H9 (cell line): ENCODE results near the gene SNAP25. TPM values are rescaled to one million over a fixed set of nuclear protein-coding genes. Genes with fewer than 3 reads are reported as not detected.

ENCODE experiments used
- DNase-seq: peaks from one replicate; pipeline ENCODE4 v3.0.0-alpha.2; 2017
- H2AFZ ChIP-seq: one replicate; pipeline ENCODE4 v1.6.1; 2013; ENCODE audit warnings: mild to moderate bottlenecking, low read length, control low read depth, moderate library complexity
- H2AK5ac ChIP-seq: 2 replicates; pipeline ENCODE4 v1.6.1; 2013; ENCODE audit warnings: low read length, control low read depth, mixed read lengths; ENCODE audit not compliant: insufficient read length
- H2BK120ac ChIP-seq: one replicate; pipeline ENCODE4 v1.6.1; 2013; ENCODE audit warnings: low read depth, mild to moderate bottlenecking, low read length, control low read depth, inconsistent platforms; ENCODE audit not compliant: poor library complexity, severe bottlenecking
- H2BK12ac ChIP-seq: 2 replicates; pipeline ENCODE4 v1.6.1; 2013; ENCODE audit warnings: low read length, control low read depth, mixed read lengths, low read depth; ENCODE audit not compliant: insufficient read length
- H2BK15ac ChIP-seq: 2 replicates; pipeline ENCODE4 v1.6.1; 2013; ENCODE audit warnings: low read depth, low read length, control low read depth
- H2BK20ac ChIP-seq: one replicate; pipeline ENCODE4 v1.6.1; 2013; ENCODE audit warnings: low read depth, mild to moderate bottlenecking, low read length, control low read depth, inconsistent platforms; ENCODE audit not compliant: poor library complexity, severe bottlenecking
- H2BK5ac ChIP-seq: 2 replicates; pipeline ENCODE4 v1.6.1; 2013; ENCODE audit warnings: low read length, control low read depth, mixed read lengths; ENCODE audit not compliant: insufficient read length
- H3K14ac ChIP-seq: 2 replicates; pipeline ENCODE4 v1.6.1; 2013; ENCODE audit warnings: low read length, control low read depth; ENCODE audit not compliant: insufficient read depth
- H3K18ac ChIP-seq: 2 replicates; pipeline ENCODE4 v1.6.1; 2013; ENCODE audit warnings: low read depth, mild to moderate bottlenecking, mixed read lengths, low read length, control low read depth; ENCODE audit not compliant: insufficient read length
- H3K23ac ChIP-seq: 2 replicates; pipeline ENCODE4 v1.6.1; 2013; ENCODE audit warnings: low read length, control low read depth, mixed read lengths, low read depth; ENCODE audit not compliant: insufficient read length
- H3K23me2 ChIP-seq: 2 replicates; pipeline ENCODE4 v1.6.1; 2013; ENCODE audit warnings: low read depth, mild to moderate bottlenecking, mixed read lengths, low read length, control low read depth; ENCODE audit not compliant: insufficient read length, poor library complexity, severe bottlenecking
- H3K27ac ChIP-seq: 2 replicates; pipeline ENCODE4 v1.5.1; 2013; ENCODE audit warnings: low read length, control low read depth, mixed read lengths, low read depth; ENCODE audit not compliant: insufficient read length
- H3K27me3 ChIP-seq: 2 replicates; pipeline ENCODE4 v1.6.1; 2013; ENCODE audit warnings: low read length, control low read depth, inconsistent platforms; ENCODE audit not compliant: insufficient read depth
- H3K4ac ChIP-seq: 2 replicates; pipeline ENCODE4 v1.6.1; 2013; ENCODE audit warnings: low read depth, mild to moderate bottlenecking, control low read depth, inconsistent platforms, low read length, moderate library complexity
- H3K4me1 ChIP-seq: 2 replicates; pipeline ENCODE4 v1.6.1; 2013; ENCODE audit warnings: low read length, control low read depth, inconsistent platforms; ENCODE audit not compliant: insufficient read depth
- H3K4me2 ChIP-seq: 2 replicates; pipeline ENCODE4 v1.6.1; 2013; ENCODE audit warnings: low read length, control low read depth, mixed read lengths; ENCODE audit not compliant: insufficient read length, insufficient read depth
- H3K56ac ChIP-seq: 2 replicates; pipeline ENCODE4 v1.6.1; 2013; ENCODE audit warnings: low read depth, mild to moderate bottlenecking, mixed read lengths, low read length, control low read depth; ENCODE audit not compliant: insufficient read length
- H3K79me1 ChIP-seq: 2 replicates; pipeline ENCODE4 v1.6.1; 2013; ENCODE audit warnings: low read depth, mild to moderate bottlenecking, moderate library complexity, low read length, control low read depth, inconsistent platforms; ENCODE audit not compliant: insufficient read depth, poor library complexity, severe bottlenecking
- H3K79me2 ChIP-seq: 2 replicates; pipeline ENCODE4 v1.6.1; 2013; ENCODE audit warnings: low read length, control low read depth, inconsistent platforms; ENCODE audit not compliant: insufficient read depth
- H3K9ac ChIP-seq: 2 replicates; pipeline ENCODE4 v1.6.1; 2013; ENCODE audit warnings: low read length, control low read depth, mixed read lengths; ENCODE audit not compliant: insufficient read length; ENCODE audit errors: extremely low read depth
- H3K9me3 ChIP-seq: one replicate; pipeline ENCODE4 v1.6.1; 2013; ENCODE audit warnings: low read depth, low read length, inconsistent platforms; ENCODE audit not compliant: control insufficient read depth
- H3T11ph ChIP-seq: one replicate; pipeline ENCODE4 v1.6.1; 2013; ENCODE audit warnings: mild to moderate bottlenecking, low read length, control low read depth, inconsistent platforms
- H4K20me1 ChIP-seq: one replicate; pipeline ENCODE4 v1.6.1; 2013; ENCODE audit not compliant: control insufficient read depth, insufficient read length, insufficient read depth
- H4K5ac ChIP-seq: 2 replicates; pipeline ENCODE4 v1.6.1; 2013; ENCODE audit warnings: low read depth, mild to moderate bottlenecking, mixed read lengths, low read length, control low read depth; ENCODE audit not compliant: insufficient read length
- H4K8ac ChIP-seq: replicated peaks from 2 replicates; pipeline ENCODE4 v1.6.1; 2013; ENCODE audit warnings: low read length, control low read depth, mixed read lengths, low read depth; ENCODE audit not compliant: insufficient read length
- H4K91ac ChIP-seq: 2 replicates; pipeline ENCODE4 v1.6.1; 2013; ENCODE audit warnings: low read depth, mild to moderate bottlenecking, moderate library complexity, mixed read lengths, low read length, control low read depth; ENCODE audit not compliant: insufficient read length
- H3K27ac Mint-ChIP-seq, 3 experiments: 2 replicates in 2 of 3; 3 replicates in 1 of 3; pipeline ENCODE4 v1.8.0; 2020 to 2021; ENCODE audit warnings: mixed read lengths in 3 of 3, mild to moderate bottlenecking in 1 of 3, moderate library complexity in 1 of 3
- H3K27me3 Mint-ChIP-seq: 2 replicates; pipeline ENCODE4 v1.8.0; 2021; ENCODE audit warnings: low read depth, mild to moderate bottlenecking, moderate library complexity, mixed read lengths
- H3K36me3 Mint-ChIP-seq, 3 experiments: 2 replicates in 2 of 3; 3 replicates in 1 of 3; pipeline ENCODE4 v1.8.0; 2020 to 2021; ENCODE audit warnings: low read depth in 3 of 3, mixed read lengths in 3 of 3; ENCODE audit not compliant: insufficient read depth in 1 of 3
- H3K4me1 Mint-ChIP-seq, 2 experiments: 2 replicates each; pipeline ENCODE4 v1.8.0; 2020; ENCODE audit warnings: mixed read lengths in 2 of 2
- H3K4me3 Mint-ChIP-seq, 2 experiments: 2 replicates in 1 of 2; 3 replicates in 1 of 2; pipeline ENCODE4 v1.8.0; 2020 to 2021; ENCODE audit warnings: mild to moderate bottlenecking in 2 of 2, mixed read lengths in 2 of 2, moderate library complexity in 1 of 2
- H3K9me3 Mint-ChIP-seq, 2 experiments: 2 replicates in 1 of 2; 3 replicates in 1 of 2; pipeline ENCODE4 v1.8.0; 2020; ENCODE audit warnings: mild to moderate bottlenecking in 2 of 2, mixed read lengths in 2 of 2, moderate library complexity in 1 of 2
- CTCF ChIP-seq: fragments of 200-600 bp; sonication (generic); conservative IDR thresholded peaks from 3 replicates; pipeline ENCODE4 v1.8.0; 2021; ENCODE audit warnings: antibody characterized with exemption, mild to moderate bottlenecking
- WGBS: extraction: QIAGEN DNeasy Blood & Tissue Kit; methylation state at CpG from one replicate; pipeline ENCODE4 v1.1.7; 2013; ENCODE audit warnings: missing lambda C conversion rate, low lambda C conversion rate, mixed read lengths; ENCODE audit not compliant: insufficient read length; ENCODE audit errors: extremely low coverage; 5-methylcytosine and 5-hydroxymethylcytosine counted together
- total RNA-seq: library from RNA; stranded (reverse); gene quantifications from 2 replicates; pipeline ENCODE4 v1.2.1, GENCODE V29; 2021

The SNAP25 gene
- total RNA-seq, 1 experiment from 2014 or later, result 0.13 TPM

- Histone ChIP-seq H4K20me1 (no peaks in the 10 kb centered on the region), H3T11ph (no peak overlapping the region), H3K9ac (no peak overlapping the region), H4K5ac (no peak overlapping the region), H3K4me2 (no peak overlapping the region), H3K23me2 (no peaks in the 10 kb centered on the region), H4K8ac (no peak overlapping the region), H3K23ac (no peak overlapping the region), H2BK15ac (no peak overlapping the region), H2AFZ (no peak overlapping the region), H2BK5ac (no peak overlapping the region), H3K56ac (no peak overlapping the region), H3K18ac (no peak overlapping the region), H2BK20ac (no peak overlapping the region), H3K14ac (no peak overlapping the region), H3K27ac (no peak overlapping the region), H3K9me3 (no peaks in the 10 kb centered on the region), H2BK12ac (no peak overlapping the region), H2AK5ac (no peak overlapping the region), H3K4me1 (peaks cover 11% of the 10 kb centered on the region; the same call in 1 of the 2 replicates), H2BK120ac (no peak overlapping the region), H3K27me3 (peaks cover 3% of the 10 kb centered on the region; the same call in 1 of the 2 replicates), H4K91ac (no peak overlapping the region), H3K79me1 (no peaks in the 10 kb centered on the region), H3K79me2 (no peaks in the 10 kb centered on the region), H3K4ac (no peak overlapping the region)
- Mint-ChIP-seq H3K9me3 (peaks cover 0 to 3% of the 10 kb centered on the region in 2 experiments; a peak in 1 of 5 replicates), H3K27ac (no peak overlapping the region), H3K36me3 (peaks cover 0 to 5% (median 0%) of the 10 kb centered on the region in 3 experiments; a peak in 3 of 7 replicates), H3K27me3 (no peaks in the 10 kb centered on the region), H3K4me1 (peaks cover 37 to 41% of the 10 kb centered on the region in 2 experiments), H3K4me3 (no peak overlapping the region)
- DNase-seq, result no peak
- no peak for TF ChIP-seq CTCF
- WGBS, result no CpG with 5 or more reads among the region's 3 CpGs
Measured at GRCh38 chr20:10303852-10304251, 85.2 kb downstream of the SNAP25 start.
